GM19351 (cell line): ENCODE measurements around the gene ARHGAP18.

Source experiments
- ATAC-seq: cut with Tn5 transposase; IDR thresholded peaks from one replicate; pipeline ENCODE4 v1.9.1; 2021; ENCODE audit warnings: mild to moderate bottlenecking, moderate library complexity; ENCODE audit not compliant: unreplicated experiment

The ARHGAP18 gene

GRCh38 chr6:129709769-129710449 lies at the start of gene ARHGAP18:
ARHGAP18 (minus strand) TSS chr6:129710177; CDS start chr6:129710136, 41 bp downstream.
- peak; percentile 93 for ATAC-seq

- ATAC-seq = no peak
These were observed 45.8 kb upstream of the ARHGAP18 start for GRCh38 chr6:129755787-129756186.

- ATAC-seq = no peak
These were observed 44.8 kb upstream of the ARHGAP18 start for GRCh38 chr6:129754750-129755149.

GRCh38 chr6:129753422-129753821 lies 43.4 kb upstream of the ARHGAP18 start:
- no peak for ATAC-seq

- no peak for ATAC-seq
These were observed 41.4 kb upstream of the ARHGAP18 start for GRCh38 chr6:129751384-129751783.

GRCh38 chr6:129750360-129750759 lies 40.4 kb upstream of the ARHGAP18 start:
- no peak for ATAC-seq

- ATAC-seq = peak; percentile 35
These were observed 39.8 kb upstream of the ARHGAP18 start for GRCh38 chr6:129749749-129750120.

GRCh38 chr6:129748901-129749748 lies 39.1 kb upstream of the ARHGAP18 start:
- peak; percentile 23 for ATAC-seq

- ATAC-seq = peak; percentile 88
These were observed 38.4 kb upstream of the ARHGAP18 start for GRCh38 chr6:129748212-129748900.

- no peak for ATAC-seq
These were observed 37.7 kb upstream of the ARHGAP18 start for GRCh38 chr6:129747588-129748112.

GRCh38 chr6:129744880-129745237 lies 34.9 kb upstream of the ARHGAP18 start:
- ATAC-seq = no peak

- no peak for ATAC-seq
These were observed 34.4 kb upstream of the ARHGAP18 start for GRCh38 chr6:129744201-129744879.

GRCh38 chr6:129740013-129740412 lies 30.0 kb upstream of the ARHGAP18 start:
- ATAC-seq = no peak

- no peak for ATAC-seq
These were observed 26.1 kb upstream of the ARHGAP18 start for GRCh38 chr6:129736105-129736504.

GRCh38 chr6:129733290-129733689 lies 23.3 kb upstream of the ARHGAP18 start:
- no peak for ATAC-seq

- no peak for ATAC-seq
These were observed 22.6 kb upstream of the ARHGAP18 start for GRCh38 chr6:129732542-129732941.

- no peak for ATAC-seq
These were observed 22.1 kb upstream of the ARHGAP18 start for GRCh38 chr6:129732034-129732433.

GRCh38 chr6:129731428-129731827 lies 21.5 kb upstream of the ARHGAP18 start:
- no peak for ATAC-seq

GRCh38 chr6:129730477-129731165 lies 20.6 kb upstream of the ARHGAP18 start:
- peak; percentile 62 for ATAC-seq

GRCh38 chr6:129726650-129727049 lies 16.7 kb upstream of the ARHGAP18 start:
- ATAC-seq = no peak
